ENCODE results near the gene CEP162. TPM values are rescaled to one million over a fixed set of nuclear protein-coding genes. Genes with fewer than 3 reads are reported as not detected.

CEP162 gene
- total RNA-seq, 1 experiment from 2014 or later = 12.1 TPM

DNA sequence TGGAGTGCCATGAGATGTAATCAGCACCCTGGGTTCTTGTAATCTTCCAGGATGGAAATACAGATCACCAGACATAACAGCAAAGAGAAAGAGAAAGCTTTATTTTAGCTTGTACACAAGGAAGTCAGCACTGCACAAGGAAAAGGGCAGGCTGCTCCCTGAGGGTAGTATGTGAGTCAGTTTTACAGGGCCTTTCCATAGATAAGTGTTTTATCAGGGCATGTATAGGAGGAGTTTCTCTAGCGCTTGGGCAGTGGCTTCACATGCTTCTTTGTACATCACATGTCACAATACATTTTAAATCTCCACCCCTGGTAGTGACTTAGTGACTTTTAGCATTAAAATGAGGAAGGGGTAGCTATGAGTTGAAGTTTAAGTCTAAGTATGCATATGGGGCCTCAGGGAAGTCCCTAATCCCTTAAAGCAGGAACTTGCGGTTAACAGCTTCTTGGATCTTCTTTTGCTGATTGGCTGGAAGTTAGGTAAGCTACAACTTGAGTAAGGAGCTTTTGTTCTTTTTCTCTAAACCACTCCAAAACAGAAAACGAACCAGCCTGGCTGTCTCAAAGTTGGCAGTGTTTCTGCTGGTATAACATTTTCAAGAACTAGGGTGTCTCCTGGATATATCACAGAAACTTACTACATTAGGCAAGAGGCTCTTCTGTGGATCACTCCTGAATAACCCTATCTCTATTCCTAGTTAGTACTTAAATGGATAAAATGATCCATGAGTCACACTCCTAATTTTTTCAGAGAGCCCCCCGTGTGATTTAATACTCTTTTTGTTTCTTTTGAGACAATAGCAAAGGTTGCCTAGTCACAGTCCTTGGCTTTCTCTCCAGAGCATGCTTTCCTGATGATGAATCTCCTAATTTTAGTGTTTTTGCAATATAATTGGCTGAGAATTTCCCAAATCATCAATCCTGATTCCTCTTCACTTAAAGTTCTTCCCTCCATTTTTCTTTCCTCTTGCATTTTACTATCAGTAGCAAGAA lies 133.7 kb downstream of the CEP162 start:
- intact Hi-C loops (cut with micrococcal nuclease; ENCODE audit: unreplicated experiment) = no loop called here
- Histone ChIP-seq H3K4me3 (ENCODE audit: low read depth, low read length, poor library complexity, severe bottlenecking) (no peak overlapping the region), H3K9me3 (ENCODE audit: low read depth, low read length, poor library complexity, severe bottlenecking) (no peaks in the 10 kb centered on the region), H3K27me3 (replicated peaks; ENCODE audit: insufficient read depth, low read depth, low read length, poor library complexity) (no peaks in the 10 kb centered on the region), H3K4me1 (ENCODE audit: insufficient read depth, low read length, poor library complexity, severe bottlenecking) (no peaks in the 10 kb centered on the region), H3K36me3 (ENCODE audit: insufficient read depth, low read length, poor library complexity, severe bottlenecking) (no peaks in the 10 kb centered on the region), H3K27ac (ENCODE audit: low read depth, low read length, poor library complexity, severe bottlenecking) (no peak overlapping the region)
- POLR2A ChIA-PET (ENCODE audit: low non-redundant PET) = no interaction called here
- CTCF ChIA-PET = no interaction called here
- no TSS peak for BruUV-seq (replicated peaks)
- DNase-seq (ENCODE audit: low spot score) = peak; percentile 51
- TF ChIP-seq EZH2 (IDR thresholded peaks at IDR 0.05; ENCODE audit: borderline replicate concordance, low read depth, low read length, poor library complexity, severe bottlenecking) (no peak), CTCF (conservative IDR thresholded peaks at IDR 0.05; ENCODE audit: low read depth, low read length) (no peak)

DNA sequence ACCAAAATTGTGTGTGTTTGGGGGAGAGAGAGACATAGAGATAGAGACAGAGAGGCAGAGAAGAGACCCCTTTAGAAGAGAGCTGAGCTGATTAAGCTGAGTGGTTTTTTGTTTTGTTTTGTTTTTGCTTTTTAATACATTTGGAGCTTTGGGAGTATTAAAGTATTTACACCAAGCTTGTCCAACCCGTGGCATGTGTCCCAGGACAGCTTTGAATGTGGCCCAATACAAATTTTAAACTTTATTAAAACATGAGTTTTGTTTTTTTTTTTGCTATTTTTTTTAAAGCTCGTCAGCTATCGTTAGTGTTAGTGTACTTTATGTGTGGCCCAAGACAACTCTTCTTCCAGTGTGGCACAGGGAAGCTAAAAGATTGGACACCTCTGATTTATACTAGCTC lies 137.9 kb downstream of the CEP162 start:
- no TSS peak for BruUV-seq (replicated peaks)
- H3K4me1 ChIP-seq (ENCODE audit: insufficient read depth, low read length, poor library complexity, severe bottlenecking) = no peaks in the 10 kb centered on the region
- no peaks in the 10 kb centered on the region for H3K9me3 ChIP-seq (ENCODE audit: low read depth, low read length, poor library complexity, severe bottlenecking)
- ChIA-PET POLR2A (ENCODE audit: low non-redundant PET) (no interaction called here), CTCF (no interaction called here)
- no peak overlapping the region for H3K27ac ChIP-seq (ENCODE audit: low read depth, low read length, poor library complexity, severe bottlenecking)
- TF ChIP-seq CTCF (conservative IDR thresholded peaks at IDR 0.05; ENCODE audit: low read depth, low read length) (no peak), EZH2 (IDR thresholded peaks at IDR 0.05; ENCODE audit: borderline replicate concordance, low read depth, low read length, poor library complexity, severe bottlenecking) (no peak)
- intact Hi-C loops (cut with micrococcal nuclease; ENCODE audit: unreplicated experiment) = no loop called here
- no peaks in the 10 kb centered on the region for H3K27me3 ChIP-seq (replicated peaks; ENCODE audit: insufficient read depth, low read depth, low read length, poor library complexity)
- no peak for DNase-seq (ENCODE audit: low spot score)
- H3K4me3 ChIP-seq (ENCODE audit: low read depth, low read length, poor library complexity, severe bottlenecking) = no peak overlapping the region
- no peaks in the 10 kb centered on the region for H3K36me3 ChIP-seq (ENCODE audit: insufficient read depth, low read length, poor library complexity, severe bottlenecking)

- intact Hi-C loops (cut with micrococcal nuclease; ENCODE audit: unreplicated experiment) = no loop called here
- no peak overlapping the region for H3K27ac ChIP-seq (ENCODE audit: low read depth, low read length, poor library complexity, severe bottlenecking)
- no peaks in the 10 kb centered on the region for H3K9me3 ChIP-seq (ENCODE audit: low read depth, low read length, poor library complexity, severe bottlenecking)
- TF ChIP-seq CTCF (conservative IDR thresholded peaks at IDR 0.05; ENCODE audit: low read depth, low read length) (no peak), EZH2 (IDR thresholded peaks at IDR 0.05; ENCODE audit: borderline replicate concordance, low read depth, low read length, poor library complexity, severe bottlenecking) (no peak)
- ChIA-PET CTCF (no interaction called here), POLR2A (ENCODE audit: low non-redundant PET) (no interaction called here)
- no peak for DNase-seq (ENCODE audit: low spot score)
- no peak overlapping the region for H3K4me3 ChIP-seq (ENCODE audit: low read depth, low read length, poor library complexity, severe bottlenecking)
- no peaks in the 10 kb centered on the region for H3K27me3 ChIP-seq (replicated peaks; ENCODE audit: insufficient read depth, low read depth, low read length, poor library complexity)
- no peaks in the 10 kb centered on the region for H3K36me3 ChIP-seq (ENCODE audit: insufficient read depth, low read length, poor library complexity, severe bottlenecking)
- no TSS peak for BruUV-seq (replicated peaks)
- H3K4me1 ChIP-seq (ENCODE audit: insufficient read depth, low read length, poor library complexity, severe bottlenecking) = no peaks in the 10 kb centered on the region
Observed at GRCh38 chr6:84089081-84089480, 138.4 kb downstream of the CEP162 start.

Data from A673 (cell line).